NCI-H1048 (cell line): ENCODE data around the gene AMER2.
"Not testable (repeated sequence)": the region's sequence is repeated elsewhere in the genome, so short reads cannot be mapped to it uniquely, and the experiment has no call there.

ENCODE experiments used
- DNase-seq: peaks from one replicate; lab custom pipeline; 2025; lab: John Stamatoyannopoulos, UW

AMER2 gene

DNA sequence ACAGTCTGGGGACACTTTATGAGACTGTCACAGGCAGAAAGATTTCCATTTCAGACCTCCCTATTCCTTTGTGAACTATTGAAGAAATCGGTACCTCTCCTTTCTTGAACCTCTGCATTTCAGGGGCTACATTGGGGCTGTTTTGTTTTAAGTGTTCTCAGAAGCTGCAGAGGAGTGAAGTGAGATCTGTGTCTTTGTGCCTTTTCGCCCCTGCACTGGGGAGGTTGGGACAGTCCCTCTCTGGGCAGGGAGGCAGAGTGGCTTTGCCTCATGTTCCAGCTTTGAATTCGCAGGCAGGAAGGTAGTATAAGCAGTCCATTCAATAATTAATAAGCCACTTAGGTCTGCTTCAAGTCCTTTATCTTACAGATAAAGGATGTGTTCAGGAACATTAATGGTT, 9.5 kb upstream of the AMER2 start:
- DNase-seq: no peak

DNA sequence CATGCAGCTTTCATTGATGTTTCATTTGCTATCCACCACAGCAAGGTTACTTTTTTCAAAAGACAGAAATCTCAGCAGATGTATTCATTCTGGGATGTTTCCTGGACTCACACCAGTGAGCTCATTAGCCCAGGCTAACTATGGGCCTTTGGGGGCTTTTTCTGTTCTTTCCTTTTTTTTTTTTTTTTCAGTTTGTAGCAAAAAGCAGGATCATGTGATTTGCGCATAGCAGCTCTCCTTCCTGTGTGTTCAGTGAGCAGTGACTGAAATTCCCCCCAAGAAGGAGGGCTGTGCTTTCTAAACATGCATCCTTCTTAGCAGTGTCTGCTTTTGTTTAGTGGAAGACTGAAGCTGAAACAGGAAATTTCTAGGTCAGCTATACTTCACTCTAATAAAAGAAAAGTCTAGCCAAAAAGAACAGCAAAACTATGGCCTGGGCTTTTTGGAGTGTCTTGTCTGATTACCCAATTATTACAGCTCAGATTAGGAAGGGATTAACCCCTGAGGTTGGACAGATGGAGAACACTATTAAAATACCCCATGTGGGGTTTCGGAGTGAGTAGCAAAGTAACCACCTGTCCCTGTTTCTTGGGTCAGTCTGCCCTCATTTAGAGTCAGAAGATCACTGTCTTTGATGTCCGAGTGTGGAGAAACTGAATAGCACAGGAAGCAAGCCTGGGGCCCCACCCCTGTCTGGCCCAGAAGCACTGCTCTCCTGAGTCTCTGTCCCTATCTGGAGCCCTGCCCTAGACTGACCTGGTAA, 8.9 kb upstream of the AMER2 start:
- DNase-seq: no peak

DNA sequence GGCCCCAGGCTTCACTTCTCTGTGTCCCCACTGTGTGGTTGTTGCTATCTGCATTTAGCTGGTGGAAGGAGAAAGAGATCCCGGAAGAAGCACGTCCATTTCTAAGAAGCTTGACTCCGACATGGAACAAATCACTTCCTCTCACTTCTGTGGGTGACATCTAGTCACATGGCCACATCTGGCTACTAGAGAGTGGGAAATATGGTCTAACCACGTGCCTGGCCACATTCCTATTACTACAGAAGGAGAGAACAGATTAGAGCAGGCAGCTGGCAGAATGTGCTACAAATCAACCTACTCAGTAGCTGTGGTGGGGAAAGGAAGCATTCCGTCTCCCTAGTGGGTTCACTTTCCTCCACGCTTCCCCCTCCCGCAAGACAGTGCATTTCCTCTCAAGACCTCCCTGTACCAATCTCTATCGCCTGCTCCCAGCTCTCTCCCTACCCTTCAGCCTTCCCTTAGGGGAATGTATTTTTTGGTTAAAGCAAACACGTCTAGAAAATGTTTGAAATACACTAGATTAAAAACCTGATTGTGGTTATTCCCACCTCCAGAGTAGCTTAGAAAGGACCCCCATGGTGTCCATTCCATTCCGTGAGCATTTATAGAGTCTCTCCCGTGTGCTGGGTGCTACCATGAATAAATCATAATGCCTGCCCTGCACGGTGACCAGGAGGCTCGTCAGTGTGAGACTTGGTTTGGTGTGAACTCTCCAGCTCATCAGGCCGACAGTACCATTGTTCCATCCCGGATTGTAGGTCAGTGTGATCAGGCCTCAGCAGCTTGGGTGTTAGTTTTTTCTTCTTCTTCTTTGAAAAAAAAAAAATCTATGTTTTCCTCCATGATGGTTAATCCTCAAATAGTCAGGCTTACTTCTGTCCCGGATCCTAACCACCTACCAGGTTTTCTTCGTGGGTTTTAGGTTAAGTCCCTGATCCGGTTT, 8.0 kb upstream of the AMER2 start:
- DNase-seq: no peak

DNA sequence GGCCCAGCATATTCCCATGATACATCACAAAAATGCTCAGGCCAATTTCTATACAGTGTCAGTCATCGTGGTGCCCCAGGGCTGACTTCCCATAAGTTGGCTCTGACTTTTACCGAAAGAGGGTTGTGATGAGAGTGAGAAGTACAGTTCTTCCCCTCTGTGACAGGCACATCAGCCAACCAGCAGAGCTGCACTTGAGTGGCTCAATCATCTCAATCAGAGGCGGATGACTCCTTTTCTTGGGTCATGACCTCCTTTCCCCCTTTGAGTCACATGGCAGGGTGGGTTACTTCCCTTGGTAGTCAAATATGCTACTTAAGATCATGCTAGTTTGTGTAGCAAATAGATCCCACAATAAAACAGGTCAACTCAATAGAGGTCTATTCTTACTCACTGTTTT, 6.9 kb upstream of the AMER2 start:
- DNase-seq: no peak

DNA sequence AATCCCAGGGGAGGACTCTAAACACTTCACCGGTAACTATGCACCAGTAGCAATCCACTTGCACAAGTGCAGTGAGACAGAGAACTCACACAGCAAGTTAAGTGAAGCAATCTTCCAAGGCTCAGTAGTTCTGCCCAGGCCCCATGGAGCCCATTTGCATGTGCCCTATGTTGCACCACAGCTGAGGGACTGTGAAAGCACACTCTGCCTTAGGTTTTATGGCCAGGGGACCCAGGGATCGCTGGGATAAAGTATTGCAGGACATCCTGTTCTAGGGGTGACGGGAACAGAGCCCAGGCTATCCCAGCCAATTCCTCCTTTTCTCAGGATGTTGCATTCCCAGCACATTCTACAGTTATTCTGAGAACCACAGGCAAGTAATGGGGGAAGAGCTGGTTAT, 6.0 kb upstream of the AMER2 start:
- no peak for DNase-seq

DNA sequence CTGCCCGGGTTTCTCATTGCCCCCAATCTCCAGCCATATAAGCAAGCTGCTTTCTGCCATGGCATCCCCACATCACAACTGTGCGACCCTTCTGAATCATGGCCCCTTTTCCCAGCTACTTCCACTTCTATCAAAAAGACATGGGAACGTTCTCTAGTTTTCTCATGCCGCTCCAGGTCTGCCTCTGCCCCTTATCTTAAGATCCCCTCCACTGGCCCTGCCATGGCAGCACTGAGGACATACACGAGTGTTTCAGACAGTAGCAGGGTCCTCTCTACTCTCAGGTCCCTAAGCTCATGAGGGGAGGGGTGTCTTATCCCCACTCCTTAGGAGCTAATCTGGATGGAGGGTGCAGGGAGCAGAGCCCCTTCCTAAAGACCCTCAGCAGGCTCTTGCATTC, 5.5 kb upstream of the AMER2 start:
- no peak for DNase-seq

DNA sequence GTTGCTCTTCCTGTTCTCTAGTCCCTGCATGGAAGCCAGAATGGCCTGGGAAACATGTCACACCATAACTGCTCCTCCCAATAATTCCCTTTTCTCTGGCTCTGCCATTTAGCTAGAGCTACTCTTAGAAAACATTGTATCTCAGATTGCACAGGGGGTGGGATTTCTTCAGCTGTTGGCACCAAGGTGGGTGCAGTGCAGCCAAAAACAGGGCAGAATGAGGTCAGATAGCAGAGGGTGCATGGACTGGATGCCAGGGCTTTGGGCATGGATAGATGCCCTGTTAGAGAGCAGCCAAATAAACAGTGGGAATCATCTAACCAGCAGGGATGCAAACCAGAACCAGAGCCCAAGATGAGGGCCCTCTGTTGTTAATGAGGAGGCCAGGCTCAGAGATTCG, 4.9 kb upstream of the AMER2 start:
- no peak for DNase-seq

DNA sequence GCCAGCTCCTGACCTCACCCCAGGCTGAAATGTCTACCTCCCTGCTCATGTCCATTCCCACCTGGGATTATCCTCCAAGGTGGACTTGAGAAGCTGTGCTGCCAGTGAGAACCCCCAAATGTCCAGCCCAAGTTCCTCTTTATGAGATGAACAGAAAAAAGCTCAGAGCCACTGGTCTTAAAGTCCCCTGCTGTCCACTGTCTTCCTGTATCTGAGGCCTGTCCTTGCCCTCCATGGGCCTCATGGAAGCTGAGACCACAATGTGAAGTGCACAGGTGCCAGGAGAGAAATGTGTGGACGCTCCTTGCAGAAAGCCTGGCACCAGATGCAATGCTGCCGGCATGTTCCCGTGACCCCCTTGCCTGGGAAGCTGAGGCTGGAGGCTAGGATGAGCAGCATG, 3.3 kb upstream of the AMER2 start:
- no peak for DNase-seq

DNA sequence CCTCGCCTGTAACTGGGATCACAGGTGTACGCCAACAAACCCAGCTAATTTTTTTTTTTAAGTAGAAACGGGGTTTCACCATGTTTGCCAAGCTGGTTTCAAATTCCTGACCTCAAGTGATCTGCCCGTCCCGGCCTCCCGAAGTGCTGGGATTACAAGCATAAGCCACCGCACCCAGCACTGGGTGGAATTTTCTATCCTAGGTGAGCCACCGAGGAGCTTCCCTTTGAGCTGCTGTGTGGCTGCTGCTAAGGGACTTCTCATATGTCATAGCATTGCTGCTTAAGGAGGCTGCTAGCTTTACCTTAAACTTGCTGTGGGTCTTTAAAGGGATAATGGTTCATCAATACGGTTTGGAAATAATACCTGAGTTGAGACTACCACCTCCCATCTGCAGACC, 2.9 kb upstream of the AMER2 start:
- DNase-seq: no peak

DNA sequence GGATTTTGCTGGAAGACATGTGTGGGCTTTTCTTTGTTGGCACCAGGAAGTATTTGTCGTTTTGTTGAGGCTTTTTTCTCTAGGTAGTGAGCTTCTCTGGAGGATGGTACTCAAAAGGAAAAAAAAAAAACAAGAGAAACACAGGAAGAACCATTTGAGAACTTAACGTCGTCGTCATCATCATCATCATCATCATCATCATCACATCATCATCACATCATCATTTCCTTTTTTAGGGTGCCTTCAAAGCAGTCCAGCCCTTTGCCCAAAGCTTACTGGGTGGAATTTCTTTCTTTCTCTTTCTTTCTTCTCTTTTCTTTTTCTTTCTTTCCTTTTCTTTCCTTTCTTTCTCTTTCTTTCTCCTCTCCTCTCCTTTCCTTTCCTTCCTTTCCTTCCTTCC, 2.2 kb upstream of the AMER2 start:
- DNase-seq: no peak

DNA sequence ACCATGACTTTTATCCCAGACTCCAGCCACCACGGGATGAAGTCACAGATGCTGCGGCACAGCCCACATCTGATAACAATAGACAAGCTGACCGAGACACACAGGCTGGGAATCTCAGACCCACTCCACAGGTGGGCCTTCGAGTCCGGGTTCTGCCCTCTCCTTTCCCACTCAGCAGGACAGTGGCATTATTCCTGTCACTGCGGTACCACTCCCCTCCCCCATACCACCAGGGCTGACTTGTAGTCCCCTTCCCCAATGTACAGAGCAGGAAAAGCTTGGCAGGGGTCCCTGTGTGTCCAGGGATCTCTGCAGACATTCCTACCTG, 179 bp upstream of the AMER2 start:
- DNase-seq: no peak

DNA sequence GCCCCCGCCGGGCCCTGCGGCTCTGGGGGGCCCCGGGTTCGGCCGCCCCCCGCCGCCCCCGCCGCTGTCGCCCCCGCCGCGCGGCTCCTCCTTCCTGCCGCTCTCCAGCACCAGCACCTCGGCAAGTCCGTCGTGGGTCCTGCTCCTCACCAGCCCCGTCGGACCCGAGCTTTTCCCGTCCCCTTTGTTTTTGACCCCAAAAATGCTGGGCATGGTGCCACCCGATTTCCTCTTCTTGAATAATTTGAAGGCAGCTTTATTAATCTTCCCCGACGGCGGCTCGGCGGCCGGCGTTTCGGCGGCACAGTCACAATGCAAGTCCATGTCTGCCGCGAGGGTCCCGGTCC, 945 bp downstream of the AMER2 start:
- no peak for DNase-seq

DNA sequence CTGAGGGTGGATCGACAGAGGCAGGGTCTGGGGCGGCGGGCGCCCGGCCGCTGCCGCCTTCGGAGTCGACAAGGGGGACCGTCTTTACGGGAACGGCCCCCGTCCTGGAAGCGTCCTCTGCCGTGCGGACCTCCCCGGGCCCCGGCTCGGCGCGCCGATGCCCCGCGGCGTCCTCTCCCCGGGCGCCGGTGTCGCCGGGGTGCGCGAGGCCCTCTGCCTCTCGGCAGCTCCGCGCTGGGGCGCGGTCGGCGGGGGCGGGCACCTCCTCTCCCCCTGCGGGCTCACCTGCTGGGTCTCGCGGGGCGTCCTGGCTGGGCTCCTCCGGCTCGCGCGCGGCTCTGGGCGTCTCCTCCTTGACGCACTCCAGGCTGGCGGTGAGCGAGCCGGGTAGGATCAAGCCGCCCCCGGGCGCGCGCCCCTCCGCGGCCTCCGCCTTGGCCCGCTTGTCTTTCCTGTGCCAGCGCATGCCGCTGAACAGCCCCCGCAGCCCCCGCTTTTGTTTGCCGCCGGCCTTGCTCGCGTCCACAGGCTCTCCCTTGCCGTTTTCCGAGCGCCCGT, 1.5 kb downstream of the AMER2 start:
- DNase-seq: no peak

DNA sequence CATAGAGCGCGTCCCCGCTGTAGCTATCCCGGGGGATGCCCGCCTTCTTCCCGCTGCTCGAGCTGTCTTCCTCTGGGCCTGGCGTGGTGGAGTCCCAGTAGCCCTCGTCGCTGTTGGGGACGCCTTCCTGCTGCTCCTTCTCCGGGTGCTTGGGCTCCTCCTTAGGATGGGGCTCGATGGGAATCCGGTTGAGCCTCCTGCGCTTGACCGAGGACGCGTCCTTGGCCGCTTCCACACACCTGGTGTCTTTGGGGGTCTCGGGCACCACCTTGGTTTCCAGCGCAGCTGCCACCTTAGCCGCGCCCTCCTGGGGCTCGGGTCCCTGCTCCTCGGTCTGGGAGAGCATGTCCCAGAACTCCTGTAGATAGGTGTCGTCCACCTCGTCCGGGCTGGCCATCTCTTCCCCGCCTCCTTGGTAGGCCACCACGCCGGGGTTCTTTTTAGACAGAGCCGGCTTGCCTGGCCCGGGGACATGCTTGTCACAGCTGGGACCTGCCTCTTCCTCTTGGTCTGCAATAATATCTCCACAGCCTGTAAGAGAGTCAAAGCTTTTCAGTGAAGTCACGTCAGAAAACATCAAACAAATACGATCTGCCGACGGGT, 2.0 kb downstream of the AMER2 start:
- DNase-seq: no peak

DNA sequence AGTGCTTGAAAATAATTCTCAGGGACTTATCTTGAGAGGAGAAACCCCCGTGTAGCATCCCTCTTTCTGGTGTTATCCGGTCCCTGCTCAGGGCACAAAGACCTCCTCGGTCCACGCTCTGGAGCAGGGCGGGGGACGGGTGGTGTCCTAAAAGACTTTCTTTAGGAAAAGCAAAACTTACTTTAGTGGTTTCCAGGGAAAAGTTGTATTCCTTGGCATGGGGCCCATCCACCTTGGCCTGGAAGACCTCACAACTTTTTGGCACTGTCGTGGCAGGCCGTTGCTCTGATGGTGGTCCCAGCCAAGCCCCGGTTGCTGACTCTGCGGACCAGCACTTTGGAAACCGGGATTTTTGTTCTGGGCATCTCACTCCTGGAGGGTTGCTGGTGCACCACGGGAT, 2.7 kb downstream of the AMER2 start:
- no peak for DNase-seq

DNA sequence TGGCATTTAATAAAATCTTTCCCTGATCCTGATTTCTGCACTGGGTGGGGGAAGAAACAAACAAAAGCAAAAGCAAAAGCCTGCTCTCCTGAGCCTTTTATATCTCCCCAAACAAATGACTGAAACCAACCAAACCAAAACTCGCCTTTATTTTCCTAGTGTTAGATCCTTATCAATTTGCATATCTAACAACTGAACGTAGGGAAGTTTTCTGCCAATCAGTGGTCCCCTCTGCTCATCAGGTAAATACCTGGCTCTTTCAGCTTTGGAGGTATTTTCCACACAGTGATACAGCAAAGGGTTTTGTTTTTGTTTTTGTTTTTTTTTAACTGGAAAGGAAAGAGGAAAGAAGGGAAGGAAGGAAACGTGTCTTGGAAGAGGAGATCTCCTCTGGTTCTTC, 3.3 kb downstream of the AMER2 start:
- no peak for DNase-seq

DNA sequence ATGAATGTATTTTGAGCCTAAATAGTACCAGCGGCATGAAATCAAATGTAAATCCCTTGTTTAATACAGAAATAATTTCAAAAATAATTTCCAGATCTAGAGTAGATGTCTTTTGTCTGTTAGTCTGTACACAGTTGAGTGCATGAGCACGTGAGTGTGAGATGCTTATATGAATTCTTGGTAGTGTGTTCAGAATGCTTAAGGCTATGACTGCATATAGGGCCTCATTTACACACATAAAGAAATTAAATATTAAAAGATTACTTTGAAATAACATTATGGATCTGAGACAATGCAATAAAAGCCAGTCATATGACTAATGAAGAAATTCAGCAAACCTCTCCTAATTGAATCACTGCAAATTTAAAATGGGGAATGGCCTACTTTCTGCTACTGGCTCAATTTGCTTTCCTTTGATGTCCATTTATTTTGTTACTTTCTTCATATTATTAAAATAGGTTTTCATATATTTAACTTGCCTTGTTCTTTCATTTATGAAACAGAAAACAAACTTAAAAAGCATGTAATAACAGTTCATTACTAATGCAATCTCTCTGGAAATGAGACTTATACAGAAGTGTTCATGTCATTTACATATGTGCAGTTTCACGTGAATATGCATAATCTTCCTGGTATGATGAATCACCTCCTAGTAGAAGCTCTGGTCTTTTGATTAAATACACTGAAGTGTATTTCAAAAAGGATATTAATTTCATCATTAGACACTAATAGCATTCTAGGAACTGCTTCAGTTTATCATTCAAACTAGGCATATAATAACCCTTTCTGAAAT, 4.5 kb downstream of the AMER2 start:
- no peak for DNase-seq

DNA sequence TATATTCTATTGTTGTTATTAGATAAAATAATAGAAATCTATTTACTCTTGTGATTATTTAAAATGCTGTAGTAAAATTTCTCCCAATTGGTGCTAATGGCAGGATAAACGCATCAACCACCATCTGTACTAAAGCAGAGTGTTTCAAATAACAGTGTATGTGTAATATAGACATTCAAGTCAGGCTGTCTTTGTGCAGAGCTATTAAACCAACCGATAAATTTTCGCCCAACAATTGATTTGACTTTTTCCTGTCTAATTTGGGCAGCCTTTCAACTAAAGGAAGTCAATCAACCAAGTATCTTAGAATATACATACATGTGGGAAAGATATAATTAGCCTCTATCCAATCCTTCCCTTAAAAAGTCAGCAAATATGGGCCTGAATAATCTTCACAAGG, 5.8 kb downstream of the AMER2 start:
- DNase-seq: no peak

DNA sequence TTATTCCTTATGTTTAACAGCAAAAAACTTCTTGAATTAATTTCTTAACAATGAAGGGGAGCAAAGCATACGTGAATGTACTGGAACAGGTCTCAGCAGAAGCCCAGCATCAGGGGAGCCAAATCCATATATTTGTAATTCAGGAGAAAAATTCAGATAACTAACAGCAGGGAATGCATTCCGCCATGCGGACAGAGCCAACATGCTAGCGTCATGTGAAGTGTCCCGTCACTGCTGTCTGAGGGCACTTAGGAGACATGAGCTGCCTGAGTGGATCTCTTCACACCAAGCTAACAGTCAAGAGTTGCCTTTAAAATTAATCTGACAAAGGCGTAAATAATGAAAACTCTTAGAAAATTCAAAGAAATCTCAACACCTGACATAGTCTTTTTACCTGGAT, 6.4 kb downstream of the AMER2 start:
- DNase-seq: no peak

DNA sequence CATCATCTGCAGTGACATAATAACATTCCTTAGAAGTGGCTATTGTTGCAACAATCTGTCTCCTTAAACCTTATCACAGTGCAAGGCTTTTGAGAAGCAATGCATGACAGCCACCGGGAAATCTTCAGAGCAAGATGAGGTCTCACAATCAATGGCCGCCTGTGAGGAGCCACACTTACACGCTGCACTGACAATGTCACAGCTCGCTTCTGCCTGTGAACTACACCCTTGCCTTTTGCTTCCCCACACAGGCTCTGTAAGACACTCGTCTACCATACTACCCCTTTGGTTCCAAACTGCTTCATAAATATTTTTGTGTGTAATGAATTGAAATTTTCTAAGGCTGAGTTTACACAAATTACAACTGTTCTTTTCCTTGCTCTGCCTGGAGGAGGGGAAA, 6.9 kb downstream of the AMER2 start:
- DNase-seq: not testable (repeated sequence)

DNA sequence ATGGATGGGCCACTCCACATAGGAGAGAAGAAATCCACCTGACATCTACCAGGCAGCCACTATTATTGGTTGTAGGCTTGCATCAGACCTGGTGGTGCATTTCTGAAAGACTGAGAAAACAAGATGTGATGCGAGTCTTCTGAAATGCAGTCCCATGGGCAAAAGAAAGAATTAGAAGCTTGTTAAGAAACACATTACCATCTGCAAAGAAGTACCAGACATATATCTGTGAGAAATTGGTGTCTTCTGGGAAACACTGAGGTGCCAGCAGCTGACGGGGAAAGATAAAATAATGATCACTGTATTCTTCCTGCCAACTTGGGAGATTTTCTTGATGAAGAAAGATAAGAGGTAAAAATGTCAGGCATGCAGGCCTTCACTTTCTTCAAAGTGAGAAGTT, 14.4 kb downstream of the AMER2 start:
- DNase-seq: no peak

DNA sequence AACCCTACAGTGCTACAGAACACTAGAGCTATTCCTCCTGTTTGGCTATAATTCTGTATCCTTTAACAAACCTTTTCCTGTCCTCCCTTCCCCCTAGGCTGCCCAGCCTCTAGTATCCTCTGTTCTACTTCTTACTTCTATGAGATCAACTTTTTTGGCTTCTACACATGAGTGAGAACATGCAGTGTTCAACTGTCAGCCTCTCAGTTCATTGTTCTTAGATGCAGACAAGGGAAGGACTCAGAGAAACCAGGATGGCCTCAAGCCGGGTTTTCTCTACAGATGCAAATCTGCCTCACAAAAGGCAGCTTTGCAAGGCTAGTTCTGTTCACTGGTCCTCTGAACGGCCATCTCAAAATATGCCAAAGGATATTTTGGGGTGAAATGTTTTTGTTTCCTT, 18.4 kb downstream of the AMER2 start:
- no peak for DNase-seq
